KBM-7 (cell line): ENCODE data around the gene TEX53.
A peak's percentile ranks its signal among the peaks of the same experiment; 100 is the strongest.

Source experiments
- DNase-seq: peaks from one replicate; pipeline ENCODE4 v3.0.0-alpha.2; 2015
- in situ Hi-C: fragments of 300-500 bp; cut with MboI; formaldehyde crosslinking; loops from 2 replicates; pipeline ENCODE4 v1.14.3; 2020; ENCODE audit warnings: low sequenced_read_pairs, low pct_unique_long_range_greater_than_20kb, mixed read lengths

The TEX53 gene

GRCh38 chr9:114612272-114612923 is 45.2 kb downstream of the TEX53 start:
- in situ Hi-C loops, result no loop called here
- no peak for DNase-seq

- DNase-seq, result peak; percentile 61
- in situ Hi-C loops, result no loop called here
Observed at GRCh38 chr9:114611516-114612271, 45.9 kb downstream of the TEX53 start.

GRCh38 chr9:114608525-114608796 is 49.1 kb downstream of the TEX53 start:
- no peak for DNase-seq
- in situ Hi-C loops, result no loop called here

GRCh38 chr9:114607671-114608524 is 49.7 kb downstream of the TEX53 start:
- in situ Hi-C loops, result no loop called here

GRCh38 chr9:114606597-114607207 is 50.9 kb downstream of the TEX53 start:
- no peak for DNase-seq
- in situ Hi-C loops, result no loop called here

More at GRCh38 chr9:114607671-114608524, 49.7 kb downstream of the TEX53 start:
- no peak for DNase-seq
